Activated gamma-delta T cell treated with anti-CD3 and anti-CD28 coated beads, Interleukin-2, amount 50 U/mL, for 16 hours (primary cell): ENCODE data around the gene PHF19.

Experiments
- DNase-seq: peaks from one replicate; pipeline ENCODE4 v3.0.0-alpha.2; 2020; ENCODE audit warnings: low read depth

PHF19 gene

DNA sequence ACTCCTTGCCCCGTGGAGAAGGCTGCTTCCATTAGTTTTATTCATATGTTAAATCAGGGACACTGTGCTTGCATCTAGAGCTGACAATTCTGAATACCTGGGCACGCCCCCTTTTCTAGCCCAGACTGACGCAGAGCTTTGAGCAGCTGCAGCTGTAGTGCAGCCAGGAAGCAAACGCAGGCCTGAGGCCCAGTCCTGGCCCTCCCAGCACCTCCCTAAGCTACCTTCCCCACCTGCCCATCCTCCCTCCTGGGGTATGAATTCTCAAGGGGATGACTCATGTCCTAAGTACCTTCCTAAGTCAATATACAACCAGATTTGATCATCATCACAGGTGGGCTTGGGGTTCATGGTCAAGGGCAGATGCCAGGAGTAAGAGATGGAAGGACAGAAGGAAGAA lies 3.5 kb downstream of the PHF19 start:
- no peak for DNase-seq

DNA sequence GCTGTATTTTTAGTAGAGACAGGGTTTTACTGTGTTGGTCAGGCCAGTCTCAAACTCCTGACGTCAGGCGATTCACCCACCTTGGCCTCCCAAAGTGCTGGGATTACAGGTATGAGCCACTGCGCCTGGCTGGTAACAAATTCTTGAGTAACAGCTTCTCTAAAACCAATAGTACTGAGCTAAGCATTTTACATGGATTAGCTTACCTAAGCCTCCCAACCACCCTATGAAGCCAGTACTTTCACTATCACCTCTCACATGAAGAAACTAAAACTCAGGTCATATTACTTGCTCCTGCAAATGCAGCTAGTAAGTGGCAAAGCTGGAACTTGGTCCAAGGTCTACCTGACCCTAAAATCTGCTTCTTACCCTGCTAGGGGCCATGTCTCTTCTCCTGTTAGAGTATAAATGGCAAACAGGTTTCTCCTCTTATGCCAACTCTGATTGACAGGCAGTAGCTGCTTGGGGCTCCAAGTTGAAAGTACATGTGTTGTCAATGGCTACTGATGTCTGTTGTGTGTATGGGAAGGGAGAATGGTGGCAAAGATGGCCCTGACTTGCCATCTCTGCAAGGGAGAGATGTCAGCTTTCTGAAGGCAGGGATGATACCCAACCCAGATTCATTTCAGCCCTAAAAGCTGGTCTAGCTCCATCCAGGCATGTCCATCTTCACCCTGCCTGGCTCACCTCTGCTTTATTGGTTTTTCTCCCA lies 4.0 kb downstream of the PHF19 start:
- no peak for DNase-seq

DNA sequence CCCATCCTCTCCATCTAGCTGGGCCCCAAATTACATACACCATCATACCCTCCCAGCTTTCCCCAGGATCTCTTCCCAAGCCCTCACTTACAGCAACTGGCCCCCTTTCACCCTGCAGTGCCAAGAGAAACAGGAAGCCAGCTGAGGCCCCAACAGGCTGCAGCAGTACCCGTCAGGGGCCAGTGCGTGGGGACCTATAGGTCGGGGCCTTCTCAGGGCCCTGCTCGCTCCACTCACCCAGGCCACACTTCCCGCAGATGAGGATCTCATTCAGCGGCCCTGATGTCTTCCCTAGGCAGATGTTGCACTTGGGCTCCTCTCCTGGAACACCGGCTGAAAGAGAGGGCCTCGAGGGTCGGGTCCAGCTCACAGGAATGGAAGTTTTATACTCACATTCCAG lies 6.8 kb downstream of the PHF19 start:
- no peak for DNase-seq

DNA sequence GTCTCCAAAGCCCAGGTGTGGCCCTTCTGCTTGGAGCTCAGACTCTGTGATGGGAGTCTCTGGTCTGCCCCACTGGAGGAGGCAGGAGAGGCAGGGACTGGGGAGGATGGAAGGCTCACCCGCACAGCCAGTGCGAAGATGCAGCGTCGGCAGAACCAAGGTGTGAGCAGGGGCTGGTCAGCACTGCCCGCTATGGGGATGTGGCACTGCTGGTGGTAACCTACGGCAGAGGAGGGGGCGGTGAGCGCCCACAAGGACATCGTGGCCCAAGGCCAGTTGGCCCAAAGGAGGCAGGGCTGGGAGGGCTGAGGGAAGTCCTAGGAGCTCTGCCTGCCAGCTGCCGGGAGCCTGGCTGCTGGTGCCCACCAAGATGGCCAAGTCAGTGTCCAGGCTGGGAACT lies 7.3 kb downstream of the PHF19 start:
- no peak for DNase-seq

DNA sequence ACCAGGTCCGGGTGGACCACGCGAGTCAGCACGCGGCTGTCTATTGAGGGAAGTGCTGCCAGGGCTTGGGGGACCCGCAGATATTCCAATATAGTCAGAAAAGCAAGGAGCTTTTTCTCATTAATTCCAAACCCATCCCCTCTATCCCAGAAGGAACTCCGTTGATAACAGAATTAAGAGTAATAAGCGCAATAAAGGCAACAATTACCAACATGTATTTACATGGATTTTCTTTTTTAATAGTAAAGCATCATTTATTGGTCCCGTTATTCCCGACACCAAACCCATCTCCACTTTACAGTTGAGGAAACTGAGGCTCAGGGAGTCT lies 7.7 kb downstream of the PHF19 start:
- no peak for DNase-seq

DNA sequence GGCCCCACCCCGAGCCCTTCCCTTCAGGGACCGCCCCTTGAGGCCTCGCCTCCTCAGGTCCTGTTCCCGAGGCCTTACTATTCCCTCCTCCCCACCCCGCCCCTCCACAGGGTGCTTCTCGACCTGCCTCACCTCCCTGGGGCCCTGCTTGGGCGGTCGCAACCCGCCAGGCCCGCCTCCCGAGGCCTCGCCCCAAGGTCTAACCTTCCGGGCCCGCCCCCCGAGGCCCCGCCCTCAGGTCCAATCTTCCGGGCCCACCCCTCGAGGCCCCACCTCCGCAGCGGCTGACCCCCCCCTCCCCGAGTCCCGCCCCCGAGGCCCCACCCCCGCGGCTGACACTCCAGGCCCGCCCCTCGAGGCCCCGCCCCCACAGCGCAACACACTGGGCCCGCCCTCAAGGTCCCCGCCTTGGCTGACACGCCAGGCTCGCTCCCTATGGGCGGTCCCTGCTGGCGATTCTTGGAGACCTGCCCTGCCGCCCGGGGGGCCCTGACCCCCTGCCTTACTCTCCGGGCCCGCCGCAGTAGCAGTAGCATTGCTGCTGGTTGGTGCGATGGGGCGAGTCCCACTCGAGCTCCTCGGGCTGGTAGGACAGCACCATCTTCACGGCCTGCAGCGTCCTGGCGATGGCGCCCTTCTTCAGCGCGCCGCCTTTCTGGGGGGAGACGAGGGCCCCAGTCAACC lies 8.2 kb downstream of the PHF19 start:
- peak; percentile 93 for DNase-seq

DNA sequence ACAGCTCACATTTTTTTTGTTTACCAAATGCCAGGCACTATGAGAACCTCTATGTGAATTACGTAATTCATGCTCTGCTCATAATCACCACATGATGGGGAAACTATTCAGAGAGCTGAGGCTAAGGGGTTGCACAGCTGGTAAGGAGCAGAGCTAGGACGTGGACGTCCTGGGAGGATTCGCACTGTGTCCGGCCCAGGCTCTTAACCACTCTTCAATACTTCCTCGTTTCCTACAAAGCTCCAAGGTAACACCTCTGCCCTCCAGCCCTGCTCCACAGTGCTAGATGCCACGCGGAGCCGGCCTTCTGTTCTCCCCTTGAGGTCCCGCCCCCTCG lies 8.7 kb downstream of the PHF19 start:
- no peak for DNase-seq

DNA sequence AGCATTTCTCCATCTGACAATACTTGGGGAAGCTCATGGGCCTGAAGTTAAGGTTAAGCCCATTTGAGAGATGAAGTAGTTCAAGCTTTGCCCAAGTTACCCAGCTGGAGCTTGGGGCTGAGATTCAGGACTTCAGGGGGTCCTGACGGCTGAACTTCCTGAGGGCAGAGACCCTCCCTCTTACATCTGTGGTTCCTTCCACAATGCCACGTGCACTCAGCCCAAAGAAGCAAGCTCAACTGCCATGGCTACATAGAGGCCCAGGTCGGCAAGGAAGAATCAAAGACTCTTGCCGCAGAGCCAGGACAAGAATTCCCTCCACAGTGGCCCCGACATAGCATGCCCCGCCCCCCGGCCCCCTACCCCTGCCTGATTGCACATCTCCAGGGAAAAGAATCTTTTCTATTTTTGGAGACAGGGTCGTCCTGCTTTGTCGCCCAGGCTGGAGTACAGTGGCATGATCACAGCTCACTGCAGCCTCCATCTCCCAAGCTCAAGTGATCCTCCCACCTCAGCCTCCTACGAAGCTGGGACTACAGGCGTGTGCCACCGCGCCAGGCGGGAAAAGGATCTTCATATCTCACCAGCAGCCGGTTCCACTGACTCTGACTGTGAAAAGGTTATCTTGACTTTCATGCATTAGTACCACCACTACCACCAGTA lies 9.2 kb downstream of the PHF19 start:
- no peak for DNase-seq

DNA sequence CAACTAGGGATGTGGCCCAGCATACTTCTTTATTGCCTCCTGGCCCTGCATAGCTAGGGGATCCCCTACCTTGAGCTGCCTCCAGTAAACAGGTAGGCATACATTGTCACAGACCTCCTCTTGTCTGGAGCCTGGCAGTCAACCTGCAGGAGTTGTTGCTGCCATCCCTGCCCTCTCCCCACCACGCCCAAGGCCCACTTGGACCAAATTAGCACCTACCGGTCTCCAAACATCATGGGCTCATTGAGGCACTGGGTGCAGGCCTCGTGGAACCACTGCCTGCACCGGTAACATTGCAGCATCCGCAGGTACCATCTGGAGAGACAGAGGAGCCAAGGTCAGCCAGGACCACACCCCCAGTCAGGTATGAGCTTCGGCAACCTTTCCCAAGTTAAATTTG lies 10.3 kb downstream of the PHF19 start:
- no peak for DNase-seq

DNA sequence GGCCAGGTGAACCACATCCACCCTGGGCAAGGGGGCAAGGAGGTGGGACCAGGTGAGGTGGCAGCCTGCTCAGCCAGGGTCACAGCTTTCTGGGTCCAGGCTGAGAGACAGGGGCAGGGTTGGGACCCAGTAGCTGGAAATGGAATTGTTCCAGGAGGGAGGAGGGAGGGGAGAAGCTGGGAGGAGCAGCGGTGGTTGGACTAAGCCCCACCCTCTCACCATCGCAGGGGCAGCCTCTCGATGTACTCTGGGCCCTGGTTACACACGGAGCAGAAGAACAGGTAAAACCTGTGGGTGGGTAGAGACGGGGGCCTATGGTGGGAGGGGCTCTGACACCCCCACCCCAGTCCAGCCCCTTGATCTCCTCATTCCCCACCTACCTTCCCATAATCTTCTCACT lies 11.2 kb downstream of the PHF19 start:
- no peak for DNase-seq

DNA sequence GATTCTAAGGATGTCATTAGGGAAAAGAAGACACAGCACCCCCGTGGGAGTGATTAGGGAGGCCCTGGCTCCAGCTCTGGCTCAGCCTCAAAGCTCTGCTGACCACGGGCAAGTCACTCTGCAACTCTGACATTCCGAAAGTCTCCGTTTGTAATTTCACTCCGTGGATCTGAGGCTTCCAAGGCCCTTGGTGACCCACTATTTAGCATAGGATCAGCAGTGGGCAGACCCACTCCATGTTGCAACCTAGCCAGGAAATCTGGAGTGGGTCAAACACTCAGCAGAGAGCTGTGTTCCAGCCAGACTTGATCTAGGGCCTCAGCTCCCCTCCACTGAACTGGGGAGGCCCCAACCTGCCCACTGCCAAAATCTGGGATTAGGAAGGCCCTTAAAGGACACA lies 11.8 kb downstream of the PHF19 start:
- DNase-seq: no peak

DNA sequence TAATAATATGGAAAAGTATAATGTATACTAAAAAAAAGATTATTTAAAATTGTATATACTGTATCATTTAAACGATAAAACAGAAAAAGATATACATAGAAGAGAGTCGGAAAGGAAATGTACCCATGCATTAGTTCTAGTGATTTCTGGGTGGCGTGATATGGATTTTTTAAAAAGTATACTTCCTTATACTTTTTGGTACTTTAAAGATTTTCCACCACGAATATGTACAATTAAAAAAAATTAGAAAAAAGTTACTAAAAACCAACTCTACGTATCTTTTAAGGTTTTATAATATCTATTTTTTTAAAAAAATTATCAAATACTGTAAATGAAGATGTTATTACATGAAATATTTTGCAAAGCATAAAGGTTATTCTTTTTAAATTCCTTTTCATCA lies 12.3 kb downstream of the PHF19 start:
- DNase-seq: no peak

DNA sequence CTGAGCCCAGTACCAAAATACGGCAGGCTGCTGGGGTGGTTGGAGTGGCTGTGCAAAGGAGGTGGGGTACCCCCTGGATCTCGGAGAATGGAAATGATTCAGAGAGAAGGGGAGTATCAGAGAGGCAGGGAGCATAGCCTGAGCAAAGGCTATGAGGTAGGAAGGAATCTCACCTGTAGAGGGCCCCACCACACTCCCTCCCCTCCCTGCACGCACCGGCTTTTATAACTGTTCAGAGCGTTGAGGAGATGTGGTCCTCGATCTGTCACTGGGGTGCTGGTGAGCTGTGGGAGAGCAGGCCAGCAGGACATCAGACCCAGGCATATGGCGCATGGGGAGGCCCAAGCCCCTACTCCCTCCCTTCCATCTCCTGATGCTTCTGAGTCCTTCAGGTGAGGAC lies 13.2 kb downstream of the PHF19 start:
- no peak for DNase-seq

DNA sequence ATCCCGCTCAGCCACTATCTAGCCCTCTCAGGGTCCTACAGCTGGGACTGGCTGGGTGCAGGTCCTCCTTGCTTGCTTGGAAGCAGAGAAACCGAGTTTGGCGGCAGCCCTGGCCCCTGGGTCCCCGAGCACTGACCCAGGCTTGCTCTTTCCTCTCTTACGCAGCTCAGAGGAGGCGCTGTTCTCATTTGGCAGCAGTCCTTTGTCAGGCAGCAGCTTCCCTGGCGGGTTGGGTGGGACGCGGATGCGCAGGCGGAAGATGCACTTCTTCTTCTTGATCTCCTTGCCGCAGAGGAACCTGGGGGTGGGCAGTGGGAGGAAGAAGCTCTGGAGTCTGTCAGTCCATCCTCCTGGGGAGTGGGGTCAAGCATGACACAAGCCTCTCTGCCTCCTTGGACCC lies 14.5 kb downstream of the PHF19 start:
- no peak for DNase-seq

DNA sequence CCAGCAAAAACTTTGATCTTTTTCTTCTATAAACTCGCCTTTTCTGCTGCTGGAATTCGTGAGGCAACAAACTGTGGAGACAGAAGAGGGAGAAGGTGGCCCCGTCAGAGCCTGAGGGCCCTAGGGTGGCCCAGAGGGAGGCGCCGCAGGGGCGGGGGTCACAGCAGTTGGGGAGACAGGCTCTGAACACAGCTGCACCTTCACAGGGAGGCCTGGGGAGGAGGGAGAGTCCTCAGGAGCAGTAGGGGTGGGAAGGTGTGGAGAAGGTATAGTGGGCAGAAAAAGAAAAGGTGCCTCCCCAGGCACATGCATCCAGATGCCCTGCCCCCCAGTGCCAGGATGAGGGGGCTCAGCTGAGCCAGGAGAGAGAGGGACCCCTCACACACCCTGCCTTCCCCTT lies 15.1 kb downstream of the PHF19 start:
- DNase-seq: no peak

DNA sequence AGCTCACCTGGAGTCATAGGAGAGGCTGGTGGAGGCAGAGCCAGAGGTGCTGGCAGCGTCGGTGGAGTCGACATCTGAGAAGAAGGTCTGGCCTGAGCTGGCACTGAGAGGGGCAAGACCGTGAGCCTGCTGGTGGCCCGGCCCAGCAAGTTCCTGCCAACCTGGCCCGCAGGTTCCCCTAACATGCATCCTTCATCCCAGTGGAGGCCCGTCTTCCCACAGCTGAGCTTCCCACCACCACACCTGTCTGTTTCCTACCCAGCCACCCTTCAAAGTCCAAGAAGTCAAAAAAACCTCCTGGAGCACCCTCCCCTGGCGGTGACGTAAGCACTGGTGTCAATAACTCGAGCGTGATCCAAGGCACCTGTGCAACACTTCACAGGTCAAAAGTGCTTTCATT lies 16.9 kb downstream of the PHF19 start:
- DNase-seq: no peak

DNA sequence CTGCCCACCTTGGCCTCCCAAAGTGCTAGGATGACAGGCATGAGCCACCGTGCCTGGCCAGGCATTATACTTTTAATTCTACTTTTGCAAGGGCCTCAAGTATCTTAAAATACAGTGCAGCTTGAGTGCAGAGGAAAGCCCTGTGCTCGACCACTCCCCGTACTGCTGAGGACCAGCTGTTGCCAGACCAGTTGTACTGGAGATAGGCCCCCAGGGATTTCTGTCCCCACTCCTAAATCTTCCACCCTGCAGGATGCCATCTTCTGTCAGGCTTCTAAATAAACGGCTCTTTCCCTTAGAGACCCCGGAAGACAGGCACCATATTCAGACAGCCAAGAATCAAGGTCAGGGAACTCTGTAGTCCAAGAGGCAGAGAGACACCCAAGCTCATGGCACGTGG lies 17.6 kb downstream of the PHF19 start:
- DNase-seq: no peak

DNA sequence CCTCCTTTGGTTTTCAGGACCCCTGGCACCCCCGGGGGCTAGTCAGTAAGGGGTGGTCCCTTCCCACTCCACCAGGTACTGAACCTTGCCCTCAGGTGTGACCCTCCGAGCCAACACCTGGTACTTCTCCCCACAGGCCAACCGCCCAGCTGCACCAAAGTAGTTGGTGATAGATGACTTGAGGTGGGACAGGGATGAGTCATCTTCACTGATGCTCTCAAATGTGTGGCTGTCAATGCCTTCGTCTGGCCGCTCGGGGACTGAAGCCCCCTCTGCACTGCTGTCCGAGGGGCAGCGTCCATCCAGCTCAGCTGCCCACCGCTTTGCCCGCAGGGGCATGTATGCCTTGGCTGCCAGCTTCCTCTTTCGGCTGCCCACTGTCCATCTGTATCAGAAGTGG lies 19.1 kb downstream of the PHF19 start:
- no peak for DNase-seq

DNA sequence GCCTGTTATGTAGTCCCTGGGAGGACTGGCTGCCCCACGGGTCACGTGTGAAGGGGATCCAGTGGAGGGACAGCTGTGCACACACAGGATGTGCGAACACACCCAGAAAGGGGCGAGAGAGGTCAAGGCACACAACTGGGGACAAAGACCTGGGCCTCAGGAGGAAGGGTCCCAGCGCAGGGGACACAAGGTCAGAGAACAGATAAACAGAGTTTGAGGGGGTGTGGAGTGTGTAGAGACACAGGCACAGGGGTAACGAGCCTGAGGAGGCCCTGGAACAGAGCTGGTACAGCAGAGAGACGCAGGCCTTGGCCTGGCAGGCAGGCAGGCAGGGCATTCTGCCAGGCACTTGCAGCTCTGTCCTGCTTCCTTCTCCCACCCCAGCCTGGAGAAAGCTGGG lies 19.5 kb downstream of the PHF19 start:
- DNase-seq: no peak

DNA sequence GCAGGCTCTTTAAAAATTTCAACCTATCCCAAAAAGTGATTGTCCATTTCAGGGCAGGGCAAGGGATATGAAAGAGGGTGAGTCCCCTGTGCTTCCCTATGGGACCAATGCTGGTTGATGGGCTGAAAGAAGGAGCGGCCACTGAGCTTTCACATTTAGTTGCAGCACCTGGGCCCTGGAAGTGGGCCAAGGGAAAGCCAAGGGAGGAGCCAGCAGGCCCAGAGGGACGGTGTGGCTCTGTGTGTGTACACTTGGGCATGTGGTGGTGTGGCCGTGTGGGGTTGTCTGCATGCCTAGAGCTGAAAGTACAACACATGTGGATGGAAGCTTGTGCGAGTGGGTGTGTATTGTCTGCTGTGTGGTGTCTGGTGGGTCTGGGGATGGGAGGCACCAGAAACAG lies 20.3 kb downstream of the PHF19 start:
- DNase-seq: no peak

DNA sequence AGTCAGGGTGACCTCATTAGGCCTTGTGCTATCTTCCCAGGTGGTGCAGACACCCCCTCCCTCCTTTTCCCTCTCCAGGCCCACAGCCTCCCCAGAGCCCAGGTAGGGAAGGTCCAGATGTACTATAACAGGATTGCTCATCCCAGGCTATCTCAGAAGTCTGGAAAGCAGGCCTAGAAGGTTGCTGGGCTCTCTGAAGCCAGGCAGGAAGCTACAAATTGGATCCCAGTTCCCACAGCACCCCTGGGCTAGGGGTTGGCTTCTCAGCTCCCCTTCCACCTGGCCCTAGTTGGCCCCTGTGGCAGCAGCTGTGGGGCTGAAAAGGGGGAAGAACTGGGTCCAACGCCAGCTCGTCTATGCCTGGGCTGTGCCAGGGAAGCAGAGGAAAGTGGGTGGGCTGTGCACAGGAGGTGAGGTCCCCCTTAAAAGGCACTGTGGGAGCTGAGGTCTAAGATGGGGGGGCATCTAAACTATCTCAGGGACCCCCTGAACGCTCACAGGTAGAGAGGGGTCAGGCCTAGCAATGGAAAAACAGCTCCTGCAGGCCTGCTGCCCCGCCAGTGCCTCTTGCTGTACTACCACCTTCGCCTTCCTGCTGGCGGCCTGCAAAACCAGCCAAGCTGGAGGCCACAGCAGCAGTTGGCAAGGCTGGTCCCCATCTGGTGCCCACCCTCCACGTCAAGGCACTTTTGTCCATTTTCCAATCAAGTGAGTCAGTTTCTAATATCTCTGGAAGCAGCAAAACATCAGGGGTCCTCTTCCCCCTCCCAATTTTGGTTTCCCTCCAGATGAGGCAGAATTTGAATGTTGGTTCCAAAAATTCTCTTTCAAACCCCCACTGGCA lies 20.9 kb downstream of the PHF19 start:
- DNase-seq: no peak

DNA sequence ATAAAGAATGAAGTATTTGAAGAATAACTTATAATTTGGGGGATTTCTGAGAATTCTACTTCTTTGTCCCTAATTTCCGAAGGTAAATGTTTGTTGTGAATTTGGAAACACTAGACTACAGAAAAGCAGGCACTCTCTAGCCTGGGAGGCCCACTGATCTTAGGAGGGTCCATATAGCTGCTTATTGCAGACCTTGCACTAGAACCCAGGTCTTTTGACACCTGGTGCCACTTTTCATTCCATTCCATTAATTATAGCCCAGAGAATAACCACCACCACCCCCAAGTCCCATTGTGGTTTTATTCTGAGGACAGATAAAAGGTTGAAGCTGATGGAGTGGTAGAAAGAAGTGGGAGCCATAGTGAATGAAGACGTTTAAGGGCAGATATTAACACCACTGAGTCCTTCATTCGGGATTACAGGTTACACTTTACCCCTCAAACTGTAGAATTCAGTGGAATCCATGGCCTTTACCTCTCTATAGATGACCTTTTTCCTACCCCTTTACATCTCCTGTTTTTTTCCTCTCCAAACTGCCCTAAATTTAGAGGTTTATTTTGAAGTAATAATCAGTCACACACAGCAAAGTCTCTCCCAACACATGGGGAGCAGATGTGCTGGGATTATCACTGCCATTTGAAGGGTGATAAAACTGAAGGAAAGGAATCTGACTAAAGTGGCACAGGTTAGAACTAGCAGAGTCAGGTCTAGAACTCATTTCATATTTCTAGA lies 22.2 kb downstream of the PHF19 start:
- DNase-seq: no peak
